NCI-H446 treated with DMSO at 0.1 percent for 48 hours (cell line): Measurements from ENCODE around the gene OR11L1.

Experiments
- DNase-seq: peaks from one replicate; lab custom pipeline; 2025; lab: John Stamatoyannopoulos, UW

OR11L1 gene

GRCh38 chr1:247841796-247842195 lies at the start of gene OR11L1:
Gene OR11L1 (minus strand): TSS chr1:247841896. CDS start chr1:247841896, 0 bp downstream.
- DNase-seq = no peak

- DNase-seq = no peak
Observed at GRCh38 chr1:247884797-247885413, 43.2 kb upstream of the OR11L1 start.

GRCh38 chr1:247883346-247883745 lies 41.6 kb upstream of the OR11L1 start:
- no peak for DNase-seq

- no peak for DNase-seq
Observed at GRCh38 chr1:247865416-247865815, 23.7 kb upstream of the OR11L1 start.

- no peak for DNase-seq
Observed at GRCh38 chr1:247864644-247865043, 22.9 kb upstream of the OR11L1 start.

GRCh38 chr1:247862756-247863155 lies 21.1 kb upstream of the OR11L1 start:
- no peak for DNase-seq

- no peak for DNase-seq
Observed at GRCh38 chr1:247857985-247858619, 16.4 kb upstream of the OR11L1 start.

GRCh38 chr1:247857069-247857984 lies 15.6 kb upstream of the OR11L1 start, which contains the start of gene TRIM58:
Gene TRIM58 (plus strand): TSS chr1:247857187. CDS start chr1:247857247, 60 bp downstream.
- no peak for DNase-seq

GRCh38 chr1:247855911-247856310 lies 14.2 kb upstream of the OR11L1 start:
- DNase-seq = no peak

GRCh38 chr1:247854899-247855545 lies 13.3 kb upstream of the OR11L1 start:
- no peak for DNase-seq

- DNase-seq = no peak
Observed at GRCh38 chr1:247849616-247850015, 7.9 kb upstream of the OR11L1 start.

- DNase-seq = no peak
Observed at GRCh38 chr1:247848346-247848745, 6.7 kb upstream of the OR11L1 start.

GRCh38 chr1:247845693-247846017 lies 4.0 kb upstream of the OR11L1 start:
- DNase-seq = no peak

- DNase-seq = no peak
Observed at GRCh38 chr1:247845011-247845692, 3.5 kb upstream of the OR11L1 start.

- DNase-seq = no peak
Observed at GRCh38 chr1:247843411-247843810, 1.7 kb upstream of the OR11L1 start.

- no peak for DNase-seq
Observed at GRCh38 chr1:247840818-247841217, 878 bp downstream of the OR11L1 start.

- no peak for DNase-seq
Observed at GRCh38 chr1:247833601-247834000, 8.1 kb downstream of the OR11L1 start.

- DNase-seq = no peak
Observed at GRCh38 chr1:247829656-247830055, 12.0 kb downstream of the OR11L1 start.

GRCh38 chr1:247825362-247825761 lies 16.3 kb downstream of the OR11L1 start:
- no peak for DNase-seq

- DNase-seq = no peak
Observed at GRCh38 chr1:247824023-247824422, 17.7 kb downstream of the OR11L1 start, which contains the start of gene OR14A16. Gene OR14A16 (minus strand): TSS chr1:247824119. CDS start chr1:247815729, 8,390 bp downstream.

GRCh38 chr1:247822060-247822459 lies 19.6 kb downstream of the OR11L1 start:
- DNase-seq = no peak

GRCh38 chr1:247812637-247813036 lies 29.1 kb downstream of the OR11L1 start:
- DNase-seq = no peak
